PFSK-1 (cell line): ENCODE data around the gene TBCA.

Source experiments
- FOXP2 ChIP-seq: optimal IDR thresholded peaks from 2 replicates; pipeline ENCODE3; 2011; ENCODE audit warnings: borderline replicate concordance, control low read depth, inconsistent platforms; ENCODE audit not compliant: insufficient read depth; ENCODE audit errors: extremely low read length, extremely low read depth
- POLR2AphosphoS5 ChIP-seq: IDR thresholded peaks from 2 replicates; pipeline ENCODE4 v1.6.1; 2012; ENCODE audit warnings: low read depth, mild to moderate bottlenecking, control low read depth, low read length, moderate library complexity
- REST ChIP-seq, 2 experiments: IDR thresholded peaks; 2 replicates each; pipeline versions ENCODE4 v1.6.1 to v1.8.0; 2011 to 2012; ENCODE audit warnings: low read depth in 2 of 2, low read length in 2 of 2, control low read depth in 1 of 2, inconsistent platforms in 1 of 2, mild to moderate bottlenecking in 1 of 2, moderate library complexity in 1 of 2; ENCODE audit not compliant: insufficient read depth in 1 of 2
- SIN3A ChIP-seq: IDR thresholded peaks from 2 replicates; pipeline ENCODE4 v1.6.1; 2012; ENCODE audit warnings: mild to moderate bottlenecking, low read length, moderate library complexity, borderline replicate concordance; ENCODE audit not compliant: insufficient read depth
- TAF1 ChIP-seq: IDR thresholded peaks from 2 replicates; pipeline ENCODE4 v1.6.1; 2012; ENCODE audit warnings: low read length, control low read depth, borderline replicate concordance; ENCODE audit not compliant: insufficient read depth

Gene TBCA

GRCh38 chr5:77806213-77806843, 30.2 kb upstream of the TBCA start:
- TF ChIP-seq REST (IDR thresholded peaks at IDR 0.05; ENCODE audit: insufficient read depth in 1 of 2, low read depth in 2 of 2, low read length in 2 of 2): no peak
- no peak for TF ChIP-seq FOXP2
- no peak for TF ChIP-seq SIN3A
- no peak for TF ChIP-seq TAF1
- TF ChIP-seq POLR2AphosphoS5: no peak

- no peak for TF ChIP-seq SIN3A
- TF ChIP-seq TAF1: no peak
- TF ChIP-seq FOXP2: no peak
- no peak for TF ChIP-seq REST (IDR thresholded peaks at IDR 0.05; ENCODE audit: insufficient read depth in 1 of 2, low read depth in 2 of 2, low read length in 2 of 2)
- no peak for TF ChIP-seq POLR2AphosphoS5
Observed at GRCh38 chr5:77798456-77798855, 22.3 kb upstream of the TBCA start.

DNA sequence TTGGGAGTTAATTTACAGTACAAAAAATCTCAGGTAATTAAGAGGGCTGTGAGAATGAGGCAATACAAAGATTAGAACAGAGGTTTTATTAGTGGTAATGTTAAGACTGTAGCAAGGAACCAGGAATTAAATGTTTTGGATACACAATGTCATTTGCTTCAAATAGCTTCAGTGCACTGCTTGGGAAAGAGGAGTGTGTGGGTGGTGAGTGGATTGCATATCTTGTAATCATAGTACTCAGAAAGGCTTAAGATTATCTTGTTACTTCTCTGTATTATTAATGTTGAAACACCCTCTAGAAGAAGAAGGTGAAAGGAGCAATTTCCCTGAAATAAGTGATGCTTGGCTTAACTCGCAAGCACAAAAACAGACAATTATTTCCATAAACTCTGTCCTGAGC, 21.0 kb upstream of the TBCA start:
- no peak for TF ChIP-seq SIN3A
- no peak for TF ChIP-seq REST (IDR thresholded peaks at IDR 0.05; ENCODE audit: insufficient read depth in 1 of 2, low read depth in 2 of 2, low read length in 2 of 2)
- no peak for TF ChIP-seq FOXP2
- TF ChIP-seq POLR2AphosphoS5: no peak
- TF ChIP-seq TAF1: no peak

GRCh38 chr5:77795846-77796245, 19.7 kb upstream of the TBCA start:
- no peak for TF ChIP-seq TAF1

DNA sequence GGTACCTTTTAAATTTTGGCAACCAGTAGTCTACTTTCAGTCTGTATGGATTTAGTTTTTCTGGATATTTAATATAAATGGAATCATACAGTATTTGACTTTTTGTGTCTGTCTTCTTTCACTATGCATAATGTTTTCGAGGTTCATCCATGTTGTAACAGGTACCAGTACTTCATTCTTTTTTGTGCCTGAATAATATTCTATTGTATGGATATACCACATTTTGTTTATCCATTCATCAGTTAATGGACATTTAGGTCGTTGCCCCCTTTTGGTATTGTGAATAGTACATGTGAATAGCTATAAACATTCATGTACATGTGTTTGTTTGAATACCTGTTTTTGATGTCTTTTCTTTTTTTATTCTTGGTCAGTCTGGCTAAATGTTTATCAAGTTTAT, 19.1 kb upstream of the TBCA start:
- TF ChIP-seq TAF1: no peak
- TF ChIP-seq REST (IDR thresholded peaks at IDR 0.05; ENCODE audit: insufficient read depth in 1 of 2, low read depth in 2 of 2, low read length in 2 of 2): no peak
- TF ChIP-seq SIN3A: no peak
- no peak for TF ChIP-seq FOXP2
- TF ChIP-seq POLR2AphosphoS5: no peak
